Right lobe of liver (tissue), 6 donors: ENCODE results near the gene CFAP43. TPM values are rescaled to one million over a fixed set of nuclear protein-coding genes. Genes with fewer than 3 reads are reported as not detected.

ENCODE experiments used
- ATAC-seq, 4 donors: fragments of 200-7000 bp; cut with Tn5 transposase; one replicate each; pipeline ENCODE4 v1.9.1; 2020; ENCODE audit warnings: mild to moderate bottlenecking in 4 of 4, moderate library complexity in 4 of 4
- DNase-seq, 3 donors: peaks; one replicate each; pipeline ENCODE4 v3.0.0-alpha.2; 2020
- H3K27ac ChIP-seq, 3 donors: fragments of 200-600 bp; one replicate each; pipeline ENCODE4 v1.8.0; 2022
- H3K27me3 ChIP-seq, 2 donors: fragments of 200-600 bp; one replicate each; pipeline ENCODE4 v1.8.0; 2022
- H3K36me3 ChIP-seq, 4 donors: fragments of 200-600 bp; sonication (generic) in 1 of 4; one replicate each; pipeline versions ENCODE4 v1.5.1 to v1.8.0; 2017 to 2022; ENCODE audit warnings: control low read depth in 1 of 4
- H3K4me1 ChIP-seq, 4 donors: fragments of 200-600 bp; sonication (generic) in 1 of 4; one replicate each; pipeline versions ENCODE4 v1.5.1 to v1.8.0; 2017 to 2022; ENCODE audit warnings: control low read depth in 1 of 4
- H3K4me3 ChIP-seq, 3 donors: fragments of 200-600 bp; one replicate each; pipeline ENCODE4 v1.8.0; 2022
- H3K9me3 ChIP-seq, 4 donors: fragments of 200-600 bp; sonication (generic) in 1 of 4; one replicate each; pipeline versions ENCODE4 v1.5.1 to v1.8.0; 2017 to 2022; ENCODE audit warnings: control low read depth in 1 of 4
- CTCF ChIP-seq, 4 donors: fragments of 200-600 bp in 3 of 4; fragments of 450-650 bp in 1 of 4; IDR thresholded peaks; one replicate each; pipeline versions ENCODE4 v1.5.1 to v1.8.0; 2016 to 2022; ENCODE audit warnings: antibody characterized with exemption in 4 of 4, mild to moderate bottlenecking in 2 of 4
- POLR2A ChIP-seq: fragments of 450-650 bp; IDR thresholded peaks from one replicate; pipeline ENCODE4 v1.6.1; 2017; ENCODE audit warnings: antibody characterized with exemption, mild to moderate bottlenecking
- WGBS: methylation state at CpG from one replicate; pipeline ENCODE4 v1.1.6; 2018; ENCODE audit warnings: low coverage, low lambda C conversion rate; ENCODE audit not compliant: insufficient coverage; ENCODE audit errors: missing lambda C conversion rate; 5-methylcytosine and 5-hydroxymethylcytosine counted together
- intact Hi-C, 2 donors: fragments of 100-400 bp; cut with DNase I; formaldehyde crosslinking; loops; one replicate each; pipeline versions ENCODE4 v1.11.2 to v1.14.1; 2022
- total RNA-seq, 6 experiments: library from RNA; depleted of rRNA in 2 of 6; stranded (reverse); fragments of >200 nt in 2 of 6; fragmentation: NEBNext Ultra II Directional in 3 of 6; extraction: Animal tissue kit (Norgen Biotek cat#: 25700) in 3 of 6; gene quantifications; one replicate each; pipeline versions ENCODE4 v1.1.0 to v1.2.4, GENCODE V29; 2016 to 2023
- donor health status: DM: no; HTN: yes; CAD: no.
- donor health status: DM: no; HTN: no; CAD: no.
- donor health status: DM: no; HTN: no; CAD: no.
- donor health status: DM: no; HTN: yes; CAD: no.
- donor health status: DM: no; HTN: yes; CAD: no.

Gene CFAP43
- total RNA-seq, 6 experiments from 2014 or later, result 0.11 to 0.34 (median 0.20) TPM; not detected in 1

DNA sequence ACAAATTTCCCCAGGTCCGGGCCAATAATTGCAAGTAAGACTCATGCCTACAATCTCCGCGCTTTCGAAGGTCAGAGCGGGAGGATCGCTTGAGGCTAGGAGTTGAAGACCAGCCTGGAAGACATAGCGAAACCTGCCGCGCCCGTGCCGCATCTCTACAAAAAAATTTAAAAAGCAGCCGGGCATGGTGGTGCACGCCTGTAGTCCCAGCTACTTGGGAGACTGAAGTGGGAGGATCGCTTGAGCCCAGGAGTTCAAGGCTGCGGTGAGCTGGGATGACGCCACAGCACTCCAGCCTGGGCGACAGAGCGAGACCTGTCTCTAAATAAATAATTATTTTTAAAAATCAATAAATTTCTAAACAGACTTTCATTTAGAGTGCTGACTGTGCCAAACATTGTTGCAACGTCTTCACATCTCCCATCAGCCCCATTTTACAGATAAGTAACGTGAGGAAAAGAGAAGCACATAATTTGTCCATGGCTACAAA is 494 bp upstream of the CFAP43 start:
- peak; percentile 46 to 74 (median 69) for ATAC-seq
- TF ChIP-seq CTCF (IDR thresholded peaks at IDR 0.05), result no peak
- no peak for TF ChIP-seq POLR2A
- Histone ChIP-seq H3K4me1 (peaks cover 0 to 5% (median 0%) of the 10 kb centered on the region in 4 donors), H3K9me3 (no peaks in the 10 kb centered on the region), H3K27me3 (no peaks in the 10 kb centered on the region), H3K27ac (peak overlapping the region in 2 of 3 donors; percentile 52 to 64), H3K36me3 (no peaks in the 10 kb centered on the region), H3K4me3 (peak overlapping the region; percentile 85 to 90 (median 89))
- intact Hi-C loops, result no loop called here
- DNase-seq, result peak; percentile 64 to 84 (median 68)
- WGBS, result 7% methylated on average over 20 of the region's 20 CpGs

- Histone ChIP-seq H3K27me3 (no peaks in the 10 kb centered on the region), H3K9me3 (no peaks in the 10 kb centered on the region), H3K4me3 (no peak overlapping the region), H3K36me3 (no peaks in the 10 kb centered on the region), H3K4me1 (peaks cover 0 to 5% (median 0%) of the 10 kb centered on the region in 4 donors), H3K27ac (no peak overlapping the region)
- no peak for TF ChIP-seq CTCF (IDR thresholded peaks at IDR 0.05)
- no peak for TF ChIP-seq POLR2A
- intact Hi-C loops, result no loop called here
- DNase-seq, result no peak
- ATAC-seq, result no peak
- WGBS, result 78% methylated on average over 4 of the region's 4 CpGs
Measured at GRCh38 chr10:104230490-104230889, 1.7 kb downstream of the CFAP43 start.

GRCh38 chr10:104223304-104223703 is 8.9 kb downstream of the CFAP43 start:
- no peak for TF ChIP-seq CTCF (IDR thresholded peaks at IDR 0.05)
- no peak for TF ChIP-seq POLR2A
- no peak overlapping the region for H3K4me3 ChIP-seq
- intact Hi-C loops, result no loop called here
- no peak for ATAC-seq
- no peaks in the 10 kb centered on the region for H3K36me3 ChIP-seq
- H3K27ac ChIP-seq, result no peak overlapping the region
- H3K4me1 ChIP-seq, result peaks cover 0 to 3% (median 0%) of the 10 kb centered on the region in 4 donors
- no peak for DNase-seq
- H3K27me3 ChIP-seq, result no peaks in the 10 kb centered on the region
- H3K9me3 ChIP-seq, result no peaks in the 10 kb centered on the region

DNA sequence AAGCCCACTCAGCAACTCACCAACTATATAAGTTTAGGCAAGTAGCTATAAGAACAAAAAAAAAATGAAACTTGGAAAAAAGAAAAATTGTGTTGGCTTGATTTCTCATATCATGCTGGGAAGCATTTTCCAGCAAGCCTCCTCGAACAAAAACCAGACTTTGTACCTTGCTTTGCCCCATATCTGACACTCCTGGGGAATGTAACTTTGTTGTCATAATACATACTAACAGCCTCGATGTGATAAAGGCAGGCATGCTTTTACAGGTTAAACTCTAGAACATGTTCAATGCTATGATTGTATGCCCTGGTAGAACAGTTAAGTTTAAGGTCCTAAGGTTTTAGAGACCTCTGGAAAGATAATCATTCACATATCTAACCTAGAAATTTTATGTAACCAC is 11.6 kb downstream of the CFAP43 start:
- Histone ChIP-seq H3K36me3 (no peaks in the 10 kb centered on the region), H3K4me1 (peaks cover 0 to 3% (median 0%) of the 10 kb centered on the region in 4 donors), H3K4me3 (no peak overlapping the region), H3K9me3 (no peaks in the 10 kb centered on the region), H3K27ac (no peak overlapping the region), H3K27me3 (no peaks in the 10 kb centered on the region)
- WGBS, result 20% methylated on average over 2 of the region's 2 CpGs
- DNase-seq, result no peak
- no peak for TF ChIP-seq CTCF (IDR thresholded peaks at IDR 0.05)
- no peak for TF ChIP-seq POLR2A
- intact Hi-C loops, result no loop called here
- ATAC-seq, result peak; percentile 57 to 90 (median 71)

DNA sequence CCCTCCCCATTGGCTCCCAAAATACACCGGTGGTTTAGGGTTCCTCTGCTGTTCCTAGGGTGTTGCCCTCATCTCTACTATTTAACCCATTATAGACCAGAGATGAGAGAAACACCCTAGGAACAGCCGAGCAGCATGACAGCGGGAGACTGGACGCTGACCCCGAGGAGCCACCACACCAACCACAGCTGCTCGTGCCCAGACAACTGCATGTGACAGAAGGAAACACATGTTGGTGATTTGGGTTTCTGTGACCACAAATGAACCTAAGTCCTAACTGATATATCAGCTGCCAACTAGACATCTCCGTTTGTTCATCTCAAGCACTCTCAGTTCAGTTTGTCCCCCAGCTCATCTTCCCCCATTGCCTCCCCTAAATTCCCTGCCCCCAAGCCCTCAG is 13.4 kb downstream of the CFAP43 start:
- Histone ChIP-seq H3K27ac (no peak overlapping the region), H3K4me3 (no peak overlapping the region), H3K36me3 (no peaks in the 10 kb centered on the region), H3K4me1 (peaks cover 0 to 3% (median 0%) of the 10 kb centered on the region in 4 donors), H3K9me3 (no peaks in the 10 kb centered on the region), H3K27me3 (no peaks in the 10 kb centered on the region)
- no peak for ATAC-seq
- intact Hi-C loops, result loop anchor here in 1 of 2 donors (10.0 kb wide), 1 partner anchor 174 kb away; no protein-coding TSS in a partner anchor
- DNase-seq, result no peak
- 63% methylated on average over 7 of the region's 7 CpGs for WGBS
- no peak for TF ChIP-seq CTCF (IDR thresholded peaks at IDR 0.05)
- no peak for TF ChIP-seq POLR2A
